Bronchial epithelial cell (primary cell): ENCODE data around the gene LIPI. TPM values are rescaled to one million over a fixed set of nuclear protein-coding genes. Genes with fewer than 3 reads are reported as not detected.

Source experiments
- DNase-seq: peaks from one replicate; pipeline ENCODE4 v3.0.0-alpha.2; 2010; ENCODE audit warnings: low read depth
- FAIRE-seq: peaks from 2 replicates; lab custom pipeline; 2011; peaks lifted over from hg19 to GRCh38; lab: Jason Lieb, UNC
- H3K27me3 ChIP-seq: 2 replicates; pipeline ENCODE4 v1.5.1; 2011; ENCODE audit warnings: low read length; ENCODE audit not compliant: control insufficient read depth, insufficient read depth
- H3K36me3 ChIP-seq: 2 replicates; pipeline ENCODE4 v1.5.1; 2011; ENCODE audit warnings: low read length; ENCODE audit not compliant: control insufficient read depth, insufficient read depth
- H3K4me3 ChIP-seq: 2 replicates; pipeline ENCODE4 v1.5.1; 2011; ENCODE audit warnings: mild to moderate bottlenecking, low read depth, low read length, control low read depth
- total RNA-seq: library from RNA; depleted of rRNA; stranded (reverse); fragments of >200 nt; gene quantifications from 2 replicates; pipeline ENCODE4 v1.2.1, GENCODE V29; 2014
- TF ChIP-seq, protein P1 (sequence below): IDR thresholded peaks from 2 replicates; pipeline ENCODE4 v1.5.1; 2011; ENCODE audit warnings: mild to moderate bottlenecking, moderate library complexity, low read length, control low read depth, inconsistent platforms; ENCODE audit not compliant: insufficient read depth, severe bottlenecking

LIPI gene
- total RNA-seq, 1 donor from 2014 or later = not detected

DNA sequence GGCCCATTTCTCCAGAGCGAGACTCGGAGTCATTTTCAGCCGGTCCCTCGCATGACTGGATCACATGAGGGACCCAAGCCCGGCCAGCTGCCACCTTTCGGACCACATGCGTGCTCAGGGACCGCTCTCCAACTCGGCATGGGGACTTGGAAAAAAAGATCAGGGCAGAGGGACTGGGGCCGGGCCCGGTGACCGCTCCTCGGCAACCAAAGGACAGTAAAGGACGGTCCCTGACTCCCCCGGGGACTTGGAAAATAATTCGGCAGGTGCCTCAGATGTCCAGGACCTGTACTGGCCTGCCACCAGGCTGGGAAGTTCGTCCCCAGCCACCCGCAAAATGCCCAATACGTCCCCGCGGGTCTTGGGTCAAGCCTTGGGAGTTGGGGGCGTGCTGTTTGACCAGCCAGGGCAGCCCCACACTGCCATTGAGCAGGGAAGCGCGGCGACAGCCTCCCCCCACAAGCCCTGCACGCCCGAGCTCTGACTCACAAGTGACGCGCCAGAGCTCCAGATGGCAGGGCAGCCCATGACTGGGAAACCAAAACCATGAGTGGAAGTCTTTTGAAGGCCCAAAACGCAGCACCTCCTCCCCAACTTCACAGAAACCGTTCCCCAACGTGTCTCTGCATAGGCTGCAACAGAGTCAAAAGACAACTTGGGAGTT lies 134.5 kb downstream of the LIPI start:
- Histone ChIP-seq H3K36me3 (no peaks in the 10 kb centered on the region), H3K4me3 (no peak overlapping the region), H3K27me3 (no peaks in the 10 kb centered on the region)
- TF ChIP-seq, protein P1, sequence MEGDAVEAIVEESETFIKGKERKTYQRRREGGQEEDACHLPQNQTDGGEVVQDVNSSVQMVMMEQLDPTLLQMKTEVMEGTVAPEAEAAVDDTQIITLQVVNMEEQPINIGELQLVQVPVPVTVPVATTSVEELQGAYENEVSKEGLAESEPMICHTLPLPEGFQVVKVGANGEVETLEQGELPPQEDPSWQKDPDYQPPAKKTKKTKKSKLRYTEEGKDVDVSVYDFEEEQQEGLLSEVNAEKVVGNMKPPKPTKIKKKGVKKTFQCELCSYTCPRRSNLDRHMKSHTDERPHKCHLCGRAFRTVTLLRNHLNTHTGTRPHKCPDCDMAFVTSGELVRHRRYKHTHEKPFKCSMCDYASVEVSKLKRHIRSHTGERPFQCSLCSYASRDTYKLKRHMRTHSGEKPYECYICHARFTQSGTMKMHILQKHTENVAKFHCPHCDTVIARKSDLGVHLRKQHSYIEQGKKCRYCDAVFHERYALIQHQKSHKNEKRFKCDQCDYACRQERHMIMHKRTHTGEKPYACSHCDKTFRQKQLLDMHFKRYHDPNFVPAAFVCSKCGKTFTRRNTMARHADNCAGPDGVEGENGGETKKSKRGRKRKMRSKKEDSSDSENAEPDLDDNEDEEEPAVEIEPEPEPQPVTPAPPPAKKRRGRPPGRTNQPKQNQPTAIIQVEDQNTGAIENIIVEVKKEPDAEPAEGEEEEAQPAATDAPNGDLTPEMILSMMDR = no peak
- FAIRE-seq = no peak
- DNase-seq = no peak

DNA sequence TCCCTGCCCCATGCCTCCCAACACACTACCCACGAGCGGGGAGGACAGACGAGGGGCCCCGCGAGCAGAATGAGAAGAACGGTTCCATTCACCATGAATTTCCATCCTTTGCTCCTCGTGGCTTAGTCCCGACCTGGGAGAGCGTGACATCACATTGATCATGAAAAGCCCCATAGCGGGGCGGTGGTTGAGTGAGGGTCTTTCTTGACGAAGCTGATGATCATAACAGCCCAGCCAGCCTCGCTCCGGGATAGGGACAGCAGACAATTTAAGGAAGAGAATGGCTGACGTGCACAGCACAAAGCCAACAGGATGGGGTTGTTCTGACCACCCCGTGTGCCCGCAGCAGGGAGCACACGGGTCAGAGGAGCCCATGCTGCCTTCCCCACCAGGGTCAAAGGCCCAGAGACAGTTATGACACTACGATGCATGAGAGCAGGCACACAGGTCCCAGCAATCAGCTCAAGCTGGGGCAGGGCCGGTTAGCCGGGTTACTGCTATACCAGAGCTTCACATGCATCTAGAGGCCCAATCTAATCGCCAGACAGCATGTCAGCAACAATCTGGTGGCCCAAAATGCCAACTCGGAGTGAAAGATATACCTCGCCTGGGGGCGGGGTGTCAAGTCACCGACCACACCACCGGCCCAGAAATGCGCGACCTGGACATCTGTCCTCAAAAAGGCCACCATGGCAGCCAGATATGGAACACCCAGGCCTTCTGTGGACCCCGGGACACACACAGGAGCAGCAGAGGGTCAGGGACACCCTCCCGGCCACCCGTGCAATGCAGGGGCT lies 135.2 kb downstream of the LIPI start:
- TF ChIP-seq, protein P1 = no peak
- no peaks in the 10 kb centered on the region for H3K36me3 ChIP-seq
- DNase-seq = no peak
- peak; percentile 100 for FAIRE-seq
- H3K4me3 ChIP-seq = no peak overlapping the region
- H3K27me3 ChIP-seq = no peaks in the 10 kb centered on the region

DNA sequence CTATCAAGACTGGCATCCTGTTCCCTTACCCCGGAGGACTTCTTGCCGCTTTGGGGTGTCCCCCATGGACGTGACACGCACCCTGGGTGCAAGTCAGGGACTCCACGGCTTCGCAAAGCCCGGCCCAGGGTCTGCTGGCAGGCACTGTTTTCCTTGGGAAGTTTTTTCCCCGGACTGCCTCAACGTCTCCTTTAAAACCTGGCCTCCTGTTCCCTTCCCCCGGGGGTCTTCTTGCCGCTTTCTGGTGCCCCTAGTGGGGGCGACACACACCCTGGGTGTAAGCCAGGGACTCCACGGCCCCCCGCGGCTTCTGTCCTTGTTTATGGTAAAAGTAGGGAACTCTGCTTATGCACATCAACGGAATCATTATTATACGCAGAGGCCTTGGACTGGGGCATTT lies 136.6 kb downstream of the LIPI start:
- TF ChIP-seq, protein P1 = no peak
- no peaks in the 10 kb centered on the region for H3K36me3 ChIP-seq
- H3K27me3 ChIP-seq = no peaks in the 10 kb centered on the region
- FAIRE-seq (no peak), DNase-seq (no peak)
- H3K4me3 ChIP-seq = no peak overlapping the region

- FAIRE-seq = no peak
- no peak for DNase-seq
- TF ChIP-seq, protein P1 = no peak
- no peak overlapping the region for H3K4me3 ChIP-seq
- H3K36me3 ChIP-seq = no peaks in the 10 kb centered on the region
- no peaks in the 10 kb centered on the region for H3K27me3 ChIP-seq
Measured at GRCh38 chr21:14073615-14074014, 137.1 kb downstream of the LIPI start.

DNA sequence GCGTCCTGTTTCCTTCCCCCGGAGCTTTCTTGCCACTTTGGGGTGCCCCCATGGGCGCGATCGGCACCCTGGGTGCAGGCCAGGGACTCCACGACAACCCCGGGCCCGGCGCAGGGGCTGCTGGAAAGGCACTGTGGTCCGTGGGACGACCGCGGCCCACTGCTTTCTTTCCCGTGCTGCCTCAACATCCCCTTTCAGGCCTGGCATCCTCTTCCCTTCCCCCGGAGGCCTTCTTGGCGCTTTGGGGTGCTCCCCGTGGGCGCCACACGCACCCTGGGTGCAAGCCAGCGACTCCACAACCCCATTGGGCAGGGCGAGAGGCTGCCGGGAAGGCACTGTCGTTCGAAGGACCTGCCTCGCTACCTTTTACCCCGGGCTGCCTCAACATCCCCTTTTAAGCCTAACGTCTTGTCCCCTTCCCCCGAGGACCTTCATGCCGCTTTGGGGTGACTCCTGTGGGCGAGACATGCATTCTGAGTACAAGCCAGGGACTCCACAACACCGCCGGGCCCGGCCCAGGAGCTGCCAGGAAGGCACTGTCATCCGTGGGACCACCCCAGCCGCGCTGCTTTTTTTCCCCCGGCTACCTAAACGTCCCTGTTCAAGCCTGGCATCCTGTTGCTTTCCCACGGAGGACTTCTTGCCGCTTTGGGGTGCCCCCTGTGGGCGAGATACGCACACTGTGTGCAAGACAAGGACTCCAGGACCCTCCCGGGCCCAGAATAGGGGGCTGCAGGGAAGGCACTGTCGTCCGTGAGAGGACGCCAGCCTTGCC lies 137.8 kb downstream of the LIPI start:
- DNase-seq (no peak), FAIRE-seq (no peak)
- no peaks in the 10 kb centered on the region for H3K36me3 ChIP-seq
- H3K27me3 ChIP-seq = no peaks in the 10 kb centered on the region
- TF ChIP-seq, protein P1 = no peak
- no peak overlapping the region for H3K4me3 ChIP-seq
